Activated effector memory CD4-positive, alpha-beta T cell treated with anti-CD3 and anti-CD28 coated beads, Interleukin-2, amount 50 U/mL, for 16 hours (primary cell): ENCODE data around the gene RNF224.
"Not testable (repeated sequence)": the region's sequence is repeated elsewhere in the genome, so short reads cannot be mapped to it uniquely, and the experiment has no call there.

ENCODE experiments used
- DNase-seq: peaks from one replicate; pipeline ENCODE4 v3.0.0-alpha.2; 2020

RNF224 gene

DNA sequence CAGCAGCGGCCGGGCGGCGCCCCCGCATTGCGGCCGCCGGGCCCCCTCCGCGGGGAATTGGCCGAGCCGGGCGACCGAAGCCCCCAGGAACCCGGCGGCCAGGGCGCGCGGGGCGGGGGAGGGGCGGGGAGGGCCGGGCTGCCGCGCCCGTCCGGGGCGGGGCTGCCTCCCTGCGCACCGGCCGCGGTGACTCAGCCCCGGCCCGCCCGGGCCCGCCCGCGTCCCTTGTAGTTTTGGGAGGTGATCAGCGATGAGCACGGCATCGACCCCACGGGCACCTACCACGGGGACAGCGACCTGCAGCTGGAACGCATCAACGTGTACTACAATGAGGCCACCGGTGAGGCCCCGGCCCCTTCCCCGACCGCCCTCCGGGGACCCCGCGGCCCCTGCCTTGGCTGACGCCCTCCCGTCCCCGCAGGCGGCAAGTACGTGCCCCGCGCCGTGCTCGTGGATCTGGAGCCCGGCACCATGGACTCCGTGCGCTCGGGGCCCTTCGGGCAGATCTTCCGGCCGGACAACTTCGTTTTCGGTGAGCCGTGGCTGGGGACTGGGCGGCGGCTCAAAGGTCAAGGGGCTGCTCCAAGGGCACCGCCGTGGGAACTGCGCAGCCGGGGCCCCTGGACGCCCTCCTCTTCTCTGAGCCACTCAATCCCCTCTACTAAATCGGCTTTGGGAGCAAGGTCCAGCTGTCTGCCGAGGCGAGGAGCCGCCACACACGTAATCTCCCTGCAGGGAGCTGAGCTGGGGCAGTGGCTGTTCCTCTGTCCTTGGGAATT lies 14.4 kb downstream of the RNF224 start:
- peak; percentile 91 for DNase-seq

DNA sequence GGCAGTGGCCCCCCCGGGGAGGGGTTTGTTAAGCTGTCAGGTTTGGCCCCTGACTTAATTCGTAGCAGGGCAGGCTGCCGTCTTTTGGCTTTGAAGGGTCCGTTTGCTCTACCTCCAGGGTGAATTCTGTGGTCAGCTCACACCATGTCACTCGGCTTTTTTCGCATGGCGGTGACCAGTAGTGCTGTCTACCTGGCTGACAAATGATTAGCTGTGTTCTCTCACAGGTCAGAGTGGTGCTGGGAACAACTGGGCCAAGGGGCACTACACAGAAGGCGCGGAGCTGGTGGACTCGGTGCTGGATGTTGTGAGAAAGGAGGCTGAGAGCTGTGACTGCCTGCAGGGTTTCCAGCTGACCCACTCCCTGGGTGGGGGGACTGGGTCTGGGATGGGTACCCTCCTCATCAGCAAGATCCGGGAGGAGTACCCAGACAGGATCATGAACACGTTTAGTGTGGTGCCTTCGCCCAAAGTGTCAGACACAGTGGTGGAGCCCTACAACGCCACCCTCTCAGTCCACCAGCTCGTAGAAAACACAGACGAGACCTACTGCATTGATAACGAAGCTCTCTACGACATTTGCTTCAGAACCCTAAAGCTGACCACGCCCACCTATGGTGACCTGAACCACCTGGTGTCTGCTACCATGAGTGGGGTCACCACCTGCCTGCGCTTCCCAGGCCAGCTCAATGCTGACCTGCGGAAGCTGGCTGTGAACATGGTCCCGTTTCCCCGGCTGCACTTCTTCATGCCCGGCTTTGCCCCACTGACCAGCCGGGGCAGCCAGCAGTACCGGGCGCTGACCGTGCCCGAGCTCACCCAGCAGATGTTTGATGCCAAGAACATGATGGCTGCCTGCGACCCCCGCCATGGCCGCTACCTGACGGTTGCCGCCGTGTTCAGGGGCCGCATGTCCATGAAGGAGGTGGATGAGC lies 15.2 kb downstream of the RNF224 start:
- no peak for DNase-seq

DNA sequence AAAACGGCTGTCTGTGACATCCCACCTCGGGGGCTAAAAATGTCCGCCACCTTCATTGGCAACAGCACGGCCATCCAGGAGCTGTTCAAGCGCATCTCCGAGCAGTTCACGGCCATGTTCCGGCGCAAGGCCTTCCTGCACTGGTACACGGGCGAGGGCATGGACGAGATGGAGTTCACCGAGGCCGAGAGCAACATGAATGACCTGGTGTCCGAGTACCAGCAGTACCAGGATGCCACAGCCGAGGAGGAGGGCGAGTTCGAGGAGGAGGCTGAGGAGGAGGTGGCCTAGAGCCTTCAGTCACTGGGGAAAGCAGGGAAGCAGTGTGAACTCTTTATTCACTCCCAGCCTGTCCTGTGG lies 15.9 kb downstream of the RNF224 start:
- DNase-seq, result not testable (repeated sequence)

DNA sequence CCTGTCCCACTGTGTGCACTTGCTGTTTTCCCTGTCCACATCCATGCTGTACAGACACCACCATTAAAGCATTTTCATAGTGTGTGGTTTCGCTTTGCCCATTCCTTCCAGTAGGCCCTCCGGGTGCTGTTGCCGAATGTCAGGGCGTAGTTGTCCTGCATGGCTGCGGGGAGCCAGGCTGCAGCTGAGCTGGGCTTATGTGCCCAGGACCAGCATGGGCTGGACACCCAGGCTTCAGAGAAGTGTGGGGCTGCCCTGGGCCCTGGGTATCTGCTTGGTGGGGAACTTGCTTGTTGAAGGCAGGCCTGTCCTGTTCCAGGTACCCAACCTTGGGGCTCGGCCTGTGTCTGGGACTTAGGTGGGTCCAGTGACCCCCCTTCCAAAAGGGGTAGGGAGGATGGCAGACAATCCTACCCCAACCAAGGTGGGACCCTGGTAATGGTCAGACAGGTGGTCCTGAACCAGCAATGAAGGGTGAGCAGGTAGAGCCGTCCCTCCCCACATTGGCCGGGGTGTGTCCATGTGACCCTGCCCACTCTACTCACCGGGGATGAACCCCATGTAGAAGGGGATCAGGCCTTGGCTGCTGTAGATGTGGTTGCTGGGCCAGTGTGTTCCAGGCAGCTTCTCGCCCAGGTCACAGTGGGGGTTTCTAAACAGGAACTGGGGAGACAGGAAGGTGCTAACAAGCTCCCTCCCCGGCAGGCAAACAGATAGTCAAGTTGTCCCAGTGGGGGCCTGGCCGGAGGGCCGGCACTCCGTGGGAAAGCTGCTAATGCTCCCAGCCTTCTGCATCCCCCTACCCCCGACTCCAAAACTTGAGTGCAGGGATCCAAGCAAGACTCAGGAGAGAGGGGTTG lies 16.6 kb downstream of the RNF224 start:
- DNase-seq, result no peak

DNA sequence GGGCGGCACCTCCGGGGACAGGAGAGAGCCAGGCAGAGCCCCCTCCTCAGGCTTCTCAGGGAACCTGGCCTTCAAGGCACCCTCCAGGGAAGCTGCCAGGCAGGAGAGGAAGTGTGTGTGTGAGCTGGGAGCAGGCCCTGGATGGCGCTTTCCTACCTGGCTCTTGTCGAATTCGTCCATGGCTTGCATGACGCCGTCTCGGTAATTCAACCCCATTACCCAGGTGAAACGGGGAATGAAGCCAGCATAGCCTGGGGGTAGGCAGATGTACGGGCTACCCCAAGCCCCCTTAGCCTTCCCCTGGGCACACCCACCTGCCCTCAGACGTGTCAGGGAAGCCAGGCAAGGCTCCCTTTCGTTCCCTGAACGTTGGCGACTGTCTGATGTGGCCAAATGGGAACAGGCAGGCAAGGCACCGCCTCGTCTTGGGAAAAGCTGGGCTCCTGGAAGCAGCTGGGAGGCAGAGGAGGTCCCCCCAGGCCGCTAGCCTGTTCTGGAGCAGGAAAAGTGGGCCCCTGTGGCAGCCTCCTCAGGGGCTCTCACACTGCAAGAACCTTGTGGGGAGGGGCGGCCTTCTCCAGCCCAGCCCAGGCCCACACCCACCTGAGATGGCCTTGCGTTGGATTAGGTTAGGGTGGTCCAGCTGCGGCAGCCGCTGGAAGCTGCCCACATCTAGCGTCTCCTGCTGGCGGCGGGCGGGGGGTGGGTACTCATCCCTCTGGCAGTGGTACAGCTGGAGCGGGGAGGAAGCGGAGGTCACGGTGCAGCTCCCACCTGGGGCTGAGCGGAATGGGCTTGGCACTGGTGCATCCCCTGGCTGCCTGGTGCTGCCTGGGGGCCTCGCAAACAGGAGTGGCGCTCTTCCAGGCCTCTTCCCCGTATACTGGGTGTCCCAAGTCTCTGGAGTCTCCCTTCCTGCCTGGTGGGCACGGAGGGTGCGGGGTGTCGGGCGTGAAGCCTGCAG lies 17.5 kb downstream of the RNF224 start:
- no peak for DNase-seq

DNA sequence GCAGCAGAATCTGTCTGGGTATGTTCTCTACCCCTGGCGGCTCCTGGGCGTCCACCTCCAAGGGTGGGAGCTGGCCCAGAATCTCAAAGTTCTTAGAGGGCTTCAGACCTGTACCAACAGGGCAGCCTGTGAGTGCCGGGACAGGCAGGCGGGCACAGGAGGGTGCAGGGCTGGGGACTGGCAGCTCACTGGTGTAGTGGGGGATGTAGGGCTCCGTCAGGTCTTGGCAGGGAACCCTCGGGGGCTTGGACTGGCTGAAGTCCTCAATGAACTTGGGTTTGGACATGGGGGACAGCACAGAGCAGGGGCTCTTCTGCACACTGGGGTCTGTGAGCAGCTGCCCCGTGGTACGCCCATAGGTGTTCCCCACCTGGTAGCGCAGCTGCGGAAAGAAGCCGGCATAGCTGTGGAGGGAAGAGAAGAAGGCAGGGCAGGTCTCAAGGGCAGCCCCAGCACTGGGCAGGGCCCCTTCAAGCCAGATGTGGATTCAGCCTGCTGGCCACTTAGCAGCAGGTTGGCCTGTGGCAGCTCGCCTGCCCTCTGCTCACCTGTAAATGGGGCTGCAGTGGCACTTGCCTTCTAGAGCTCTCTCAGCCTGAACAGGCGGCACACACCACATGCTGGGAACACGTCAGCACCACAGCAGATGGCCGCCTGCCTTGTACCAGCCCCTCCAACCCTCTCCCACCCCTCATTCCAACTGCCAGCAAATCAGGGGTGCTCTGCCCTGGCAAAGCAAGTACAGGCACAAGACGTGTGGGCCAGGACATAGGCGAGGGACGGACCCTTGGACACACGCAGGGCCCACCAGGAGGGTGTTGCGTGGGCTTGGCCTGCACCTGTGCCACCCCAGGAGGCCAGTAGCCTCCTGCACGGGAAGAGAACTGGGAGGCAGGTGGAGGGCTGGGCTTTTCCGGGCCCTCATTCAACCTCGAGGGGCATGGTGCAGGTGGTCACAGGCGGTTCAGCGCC lies 18.4 kb downstream of the RNF224 start:
- DNase-seq, result no peak

DNA sequence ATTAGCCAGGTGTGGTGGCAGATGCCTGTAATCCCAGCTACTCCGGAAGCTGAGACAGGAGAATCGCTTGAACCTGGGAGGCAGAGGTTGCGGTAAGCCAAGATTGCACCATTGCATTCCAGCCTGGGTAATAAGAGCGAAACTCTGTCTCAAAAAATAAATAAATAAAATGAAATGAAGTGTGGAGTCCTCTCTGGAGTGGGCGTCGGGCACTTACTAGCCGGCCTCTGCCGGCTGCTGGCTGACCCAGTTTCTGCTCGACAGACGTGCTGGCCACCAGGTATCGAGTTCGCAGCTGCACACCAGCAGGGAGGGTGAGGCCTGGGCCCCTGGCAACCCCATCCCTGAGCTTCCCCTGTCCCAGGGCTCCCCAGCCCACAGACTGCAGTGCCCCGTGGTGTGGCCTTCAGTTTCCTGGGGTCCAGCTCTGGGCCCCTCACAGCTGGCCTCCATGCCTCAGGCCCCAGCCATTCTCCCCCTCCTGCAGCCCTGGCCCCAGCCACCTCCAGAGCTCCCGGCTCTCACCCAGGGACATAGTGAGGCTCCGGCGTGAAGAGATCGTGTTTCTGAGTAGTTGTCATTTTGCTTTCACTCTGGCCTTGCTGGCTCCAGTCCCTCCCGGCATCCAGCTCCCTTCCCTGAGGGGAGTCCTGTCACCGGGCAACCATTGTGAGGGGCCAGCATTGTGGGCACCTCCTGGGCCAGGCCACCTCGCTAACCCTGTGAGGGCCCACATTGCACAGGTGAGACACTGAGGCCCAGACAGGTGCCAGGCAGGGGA lies 20.0 kb downstream of the RNF224 start:
- DNase-seq, result no peak

DNA sequence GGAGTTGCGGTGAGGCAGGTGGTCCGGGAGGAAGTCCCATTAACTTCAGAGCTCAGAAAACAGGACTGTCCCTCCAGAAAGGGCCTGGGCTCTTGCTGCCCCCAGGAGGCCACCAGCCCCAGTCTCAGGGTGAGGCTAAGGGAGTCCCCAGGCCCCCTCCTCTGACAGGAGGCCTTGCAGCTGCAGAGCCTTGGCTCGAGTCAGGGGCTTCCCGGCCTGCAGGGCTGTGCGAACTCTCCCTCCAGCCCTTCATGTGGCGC lies 20.5 kb downstream of the RNF224 start:
- DNase-seq, result no peak

DNA sequence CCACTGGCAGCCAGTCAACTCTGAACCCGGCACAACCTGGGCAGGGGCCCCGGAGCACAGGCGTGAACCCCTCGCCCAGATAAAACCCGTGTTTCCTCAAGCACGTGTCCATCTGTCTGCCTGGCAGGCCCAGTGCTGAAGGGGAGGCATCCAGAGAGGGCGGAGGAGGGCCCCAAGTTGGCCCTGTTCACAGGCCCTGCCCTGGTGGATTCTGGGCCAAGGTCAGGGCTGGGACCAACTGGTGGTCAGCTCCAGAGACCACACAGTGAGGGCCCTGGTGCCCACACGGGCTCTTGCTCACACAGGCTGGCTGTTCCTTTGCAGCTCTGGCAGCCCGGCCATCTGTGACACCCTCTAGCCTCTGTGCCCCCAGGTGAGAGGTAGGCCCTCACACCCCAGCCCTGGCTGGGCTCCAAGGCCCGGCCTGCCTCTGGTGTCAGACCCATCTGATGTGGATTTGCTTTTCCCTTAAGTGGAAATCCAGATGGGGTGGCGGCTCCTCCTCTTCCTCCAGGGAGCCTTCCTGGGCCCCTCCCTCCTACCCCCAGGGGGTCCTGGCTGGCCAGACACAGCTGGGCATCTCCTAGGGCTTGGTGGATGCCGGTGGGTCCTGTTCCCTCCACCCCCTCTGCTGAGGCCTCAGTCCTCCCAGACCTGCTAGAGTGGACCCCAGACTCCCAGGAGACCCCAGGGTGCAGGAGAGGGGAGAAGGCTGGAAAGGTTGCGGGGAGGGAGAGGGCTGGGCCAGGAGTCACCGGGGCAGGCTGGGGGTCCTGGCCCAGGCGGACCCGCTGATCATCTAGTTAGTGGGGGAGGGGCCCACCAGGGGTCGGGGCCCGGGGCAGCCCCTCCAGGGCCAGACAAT lies 23.3 kb downstream of the RNF224 start:
- DNase-seq, result no peak

DNA sequence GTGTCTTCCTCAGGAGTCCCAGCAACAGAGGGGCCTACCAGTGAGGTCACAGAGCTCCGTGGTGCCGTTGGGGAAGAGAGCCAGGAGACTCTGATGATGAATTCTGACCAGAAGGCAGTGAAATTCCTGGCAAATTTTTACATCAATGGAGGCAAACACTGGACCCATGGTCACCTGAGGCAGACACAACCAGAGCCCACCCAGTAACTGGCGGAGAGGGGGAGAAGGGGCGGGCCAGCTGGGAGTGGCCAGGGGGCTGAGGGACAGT lies 23.8 kb downstream of the RNF224 start, which contains the start of gene STPG3:
STPG3 (plus strand) TSS at position 93 of the 268 bp plus-strand sequence; CDS start at position 94, 1 bp downstream.
- DNase-seq, result no peak

DNA sequence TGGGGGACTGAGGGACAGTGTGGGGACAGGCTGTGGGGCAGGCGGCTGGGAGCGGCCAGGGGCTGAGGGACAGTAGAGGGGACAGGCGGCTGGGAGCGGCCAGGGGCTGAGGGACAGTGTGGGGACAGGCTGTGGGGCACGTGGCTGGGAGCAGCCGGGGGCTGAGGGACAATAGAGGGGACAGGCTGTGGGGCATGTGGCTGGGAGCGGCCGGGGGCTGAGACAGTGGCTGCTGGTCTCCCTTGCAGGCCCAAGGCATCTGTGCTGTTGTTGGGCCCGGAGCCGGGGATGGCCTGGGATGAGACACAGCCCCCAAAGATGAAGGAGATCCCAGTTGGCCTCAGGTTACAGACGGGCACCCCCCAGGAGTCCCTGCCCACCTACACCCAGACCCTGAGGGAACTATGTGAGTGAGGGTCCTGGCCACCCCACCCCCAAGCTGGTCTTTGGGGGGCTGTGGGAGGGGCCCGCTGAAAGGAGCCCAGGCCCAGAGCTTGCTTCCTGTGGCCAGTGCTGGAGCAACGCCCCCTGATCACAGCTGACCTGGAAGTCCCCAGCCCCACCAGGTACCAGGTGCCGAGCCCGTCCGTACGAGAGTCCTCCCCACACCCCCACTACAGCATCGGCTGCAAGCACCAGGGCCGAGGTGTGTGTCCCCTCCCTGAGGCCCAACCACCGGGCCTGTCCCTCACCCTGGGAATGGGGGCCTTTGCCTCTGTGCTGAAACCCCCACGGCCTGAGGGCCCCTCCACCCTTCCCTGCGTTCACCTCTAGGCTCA lies 24.4 kb downstream of the RNF224 start:
- DNase-seq, result no peak

DNA sequence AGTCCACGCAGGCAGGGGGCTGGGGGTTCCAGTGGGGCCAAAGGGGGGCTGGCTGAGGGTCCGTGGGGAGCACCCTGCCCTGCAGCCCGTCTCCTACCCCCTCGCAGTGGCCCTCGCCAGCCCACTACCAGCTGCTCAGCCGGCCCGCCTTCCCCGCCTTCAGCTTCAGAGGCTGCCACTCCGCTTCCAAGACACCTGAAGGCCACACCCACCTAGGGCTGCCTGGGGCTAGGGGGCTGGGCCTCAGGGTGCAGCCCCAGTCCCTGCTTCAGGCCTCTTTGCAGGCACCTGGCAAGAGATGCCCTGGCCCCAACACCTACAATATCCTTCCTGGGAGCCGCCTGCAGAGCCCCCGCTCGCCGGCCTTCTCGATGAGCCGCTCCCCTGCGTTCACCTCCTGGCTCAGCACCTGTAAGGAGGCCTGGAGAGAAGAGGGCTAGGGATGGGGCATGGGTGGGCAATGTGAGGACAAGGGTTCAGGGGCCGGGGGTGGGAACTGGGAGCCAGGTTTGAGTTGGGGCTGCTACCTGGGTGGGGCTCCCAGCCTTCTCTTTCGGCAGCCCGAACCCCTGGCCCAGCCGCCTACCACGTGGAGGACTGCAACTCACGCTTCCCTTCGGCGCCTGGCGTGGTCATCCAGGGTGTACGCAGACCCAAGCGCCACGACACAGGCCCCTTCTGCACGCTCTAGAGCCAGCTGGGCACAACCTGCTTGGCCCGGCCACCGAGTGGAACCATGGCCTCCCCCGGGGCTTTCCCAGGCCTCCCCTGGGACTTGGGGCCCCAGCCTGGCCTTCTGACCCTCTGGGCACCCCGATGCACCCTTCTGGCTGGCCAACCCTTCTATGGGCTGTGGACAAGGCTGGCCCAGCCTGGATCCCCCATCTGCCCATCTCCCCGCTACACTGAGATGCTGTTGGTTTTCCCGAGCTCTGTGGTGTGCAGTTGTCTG lies 25.5 kb downstream of the RNF224 start:
- no peak for DNase-seq

DNA sequence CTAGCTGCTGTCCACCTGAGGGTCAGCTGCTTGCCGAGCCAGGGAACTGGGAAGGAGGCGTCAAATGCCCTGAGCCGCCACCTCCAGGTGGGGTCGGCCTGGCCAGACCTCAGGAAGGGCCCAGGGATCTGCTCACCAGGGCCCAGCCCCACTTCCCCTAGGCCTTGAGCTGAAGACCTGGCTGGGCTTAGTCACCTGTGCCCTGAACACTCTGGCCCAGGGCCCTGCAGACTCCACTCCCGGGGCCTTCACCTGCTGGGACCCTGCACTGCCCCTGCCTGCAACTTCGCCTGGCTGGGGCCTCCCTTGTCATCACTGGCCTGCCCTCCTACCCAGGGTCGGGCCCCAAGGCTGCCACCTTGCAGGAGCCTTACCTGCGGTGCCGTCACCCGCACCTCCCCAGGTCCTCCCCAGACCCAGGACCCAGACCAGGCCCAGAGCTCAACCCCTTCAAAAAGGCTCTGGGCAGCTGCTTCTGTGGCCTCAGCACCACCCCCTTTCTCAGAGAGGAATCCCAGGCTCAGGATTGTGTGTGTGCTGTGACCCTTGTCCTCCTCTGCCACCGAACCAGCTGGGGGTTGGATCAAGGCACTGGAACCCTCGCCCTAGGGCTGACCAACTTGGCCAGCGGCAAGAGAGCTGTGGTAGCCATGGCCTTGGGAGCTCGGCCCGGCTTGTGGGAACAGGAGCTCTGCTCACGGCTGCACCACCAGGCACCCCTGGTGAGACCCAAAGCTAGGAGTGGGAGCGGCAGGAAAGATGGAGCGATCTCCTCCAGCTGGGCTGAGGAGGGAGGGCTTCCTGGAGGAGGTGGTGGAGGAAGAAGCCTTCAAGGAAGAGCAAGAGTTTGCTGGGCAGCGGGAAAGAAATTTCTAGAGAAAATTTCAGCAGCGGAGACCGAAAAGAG lies 26.7 kb downstream of the RNF224 start:
- DNase-seq, result no peak

DNA sequence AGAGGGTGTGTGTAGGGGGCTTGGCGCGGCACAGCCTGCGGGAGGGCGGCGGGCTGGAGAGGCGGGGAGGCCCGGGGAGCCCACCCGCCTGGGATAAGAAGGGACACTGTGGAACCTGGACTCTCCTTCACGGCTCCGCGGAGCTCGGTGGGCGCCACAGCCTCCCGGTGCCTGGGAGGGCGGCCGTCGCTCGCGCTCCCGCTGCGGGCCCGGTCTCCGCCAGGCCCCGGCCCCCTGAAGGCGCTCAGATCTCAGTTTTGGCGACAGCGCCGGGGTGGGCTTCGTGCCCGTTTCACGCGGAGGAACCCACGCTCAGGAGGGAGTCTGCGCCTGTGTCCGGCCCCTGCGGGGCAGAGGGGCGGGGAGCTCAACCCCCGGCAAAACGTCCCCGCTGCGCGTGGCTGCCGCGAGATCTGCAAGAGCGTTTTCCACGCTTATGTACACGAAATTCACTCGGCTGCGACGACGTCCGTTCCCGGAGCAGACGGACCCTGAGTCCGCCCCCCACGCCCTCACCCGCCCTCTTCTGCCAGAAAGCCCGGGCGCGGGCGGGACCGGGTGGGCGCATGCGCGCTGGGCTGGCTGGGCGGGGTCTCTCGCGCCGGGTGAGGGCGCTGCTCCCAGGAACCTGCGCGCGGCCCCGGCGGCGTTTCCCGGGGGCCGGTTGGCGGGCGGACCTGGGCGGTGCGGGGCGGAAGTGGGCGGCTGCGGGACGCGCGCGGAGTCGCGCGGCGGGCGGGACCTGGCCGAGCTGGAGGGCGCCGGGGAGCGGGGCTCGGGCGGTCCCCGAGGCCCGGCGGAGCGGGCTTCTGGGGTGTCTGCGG lies 27.5 kb downstream of the RNF224 start, which contains the start of gene NELFB:
NELFB (plus strand) TSS at position 704 of the 824 bp plus-strand sequence.
- DNase-seq, result peak; percentile 99
